C4-2B (cell line): ENCODE measurements around the gene MSRB3.

Source experiments
- H3K27ac ChIP-seq: fragments of 450-650 bp; 2 replicates; pipeline ENCODE4 v1.5.1; 2017
- CTCF ChIP-seq: fragments of 450-650 bp; conservative IDR thresholded peaks from 2 replicates; pipeline ENCODE4 v1.5.1; 2017; ENCODE audit warnings: mild to moderate bottlenecking
- ZFX ChIP-seq: fragments of 450-650 bp; IDR thresholded peaks from 2 replicates; pipeline ENCODE4 v1.6.1; 2017

The MSRB3 gene

GRCh38 chr12:65367396-65367795 is 88.9 kb downstream of the MSRB3 start:
- TF ChIP-seq ZFX (no peak), CTCF (no peak)
- H3K27ac ChIP-seq, result no peak overlapping the region

- TF ChIP-seq CTCF, result no peak
- TF ChIP-seq ZFX, result no peak
- H3K27ac ChIP-seq, result no peak overlapping the region
Observed at GRCh38 chr12:65368055-65368454, 89.6 kb downstream of the MSRB3 start.

GRCh38 chr12:65372574-65372973 is 94.1 kb downstream of the MSRB3 start:
- TF ChIP-seq CTCF (no peak), ZFX (no peak)
- H3K27ac ChIP-seq, result no peak overlapping the region

DNA sequence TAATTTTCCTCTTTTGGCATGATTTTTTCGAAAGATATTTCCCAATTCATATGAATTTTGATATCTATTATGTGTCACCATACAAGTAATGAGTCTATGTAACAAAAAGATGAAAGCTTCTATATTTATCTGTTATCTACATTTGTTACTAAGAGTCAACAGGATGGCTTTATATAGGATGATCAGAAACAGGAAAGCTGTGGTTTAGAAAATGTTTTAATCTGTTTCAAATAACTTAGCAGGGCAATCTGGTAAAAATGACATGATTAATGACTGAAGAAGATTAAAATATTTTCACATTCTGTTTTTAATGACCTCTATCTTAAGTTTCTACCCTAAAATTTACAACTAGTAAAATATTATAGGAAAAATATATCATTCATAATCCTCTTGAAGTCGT is 105.8 kb downstream of the MSRB3 start:
- TF ChIP-seq CTCF, result no peak
- H3K27ac ChIP-seq, result no peak overlapping the region

- H3K27ac ChIP-seq, result no peak overlapping the region
- TF ChIP-seq ZFX (no peak), CTCF (no peak)
Observed at GRCh38 chr12:65387396-65387795, 108.9 kb downstream of the MSRB3 start.

GRCh38 chr12:65389436-65389835 is 111.0 kb downstream of the MSRB3 start:
- TF ChIP-seq CTCF, result no peak
- TF ChIP-seq ZFX, result no peak
- H3K27ac ChIP-seq, result no peak overlapping the region

DNA sequence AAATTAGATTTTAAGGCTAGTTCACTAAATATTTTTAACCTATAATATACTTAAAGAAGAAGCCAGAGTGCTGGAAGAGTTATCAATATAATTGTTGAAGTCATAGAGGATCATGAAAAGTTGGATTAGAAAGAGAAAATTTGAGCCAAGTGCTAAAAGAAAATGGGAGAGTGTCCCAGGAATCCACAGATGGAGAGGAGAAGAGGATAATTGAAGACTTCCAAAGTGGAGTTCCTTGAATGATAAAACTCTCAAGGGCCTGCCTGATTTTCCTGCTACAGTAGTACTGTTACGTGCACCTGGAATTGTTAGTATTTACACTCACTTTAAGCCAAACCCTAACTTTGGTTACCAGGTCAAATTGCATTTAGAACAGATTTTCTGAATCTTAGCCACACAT is 113.2 kb downstream of the MSRB3 start:
- TF ChIP-seq ZFX (no peak), CTCF (no peak)
- H3K27ac ChIP-seq, result no peak overlapping the region
